HG02642 (cell line): ENCODE results near the gene NAA38.
"Not testable (repeated sequence)": the region's sequence is repeated elsewhere in the genome, so short reads cannot be mapped to it uniquely, and the experiment has no call there.

Experiments
- ATAC-seq: cut with Tn5 transposase; IDR thresholded peaks from one replicate; pipeline ENCODE4 v1.9.1; 2021; ENCODE audit warnings: mild to moderate bottlenecking; ENCODE audit not compliant: unreplicated experiment, poor library complexity

Gene NAA38

GRCh38 chr17:7831233-7831632 is 26.1 kb downstream of the NAA38 start:
- ATAC-seq, result no peak

GRCh38 chr17:7830616-7831015 is 26.7 kb downstream of the NAA38 start:
- ATAC-seq, result no peak

GRCh38 chr17:7825206-7825990 is 32.0 kb downstream of the NAA38 start:
- ATAC-seq, result no peak

- ATAC-seq, result no peak
These were observed 33.1 kb downstream of the NAA38 start for GRCh38 chr17:7824021-7824924.

- no peak for ATAC-seq
These were observed 33.8 kb downstream of the NAA38 start for GRCh38 chr17:7823581-7824001.

GRCh38 chr17:7822126-7822525 is 35.2 kb downstream of the NAA38 start:
- no peak for ATAC-seq

- no peak for ATAC-seq
These were observed 37.1 kb downstream of the NAA38 start for GRCh38 chr17:7820231-7820630.

GRCh38 chr17:7818746-7819645 is 38.4 kb downstream of the NAA38 start:
- no peak for ATAC-seq

- ATAC-seq, result no peak
These were observed 39.3 kb downstream of the NAA38 start for GRCh38 chr17:7818026-7818425.

- ATAC-seq, result no peak
These were observed 39.8 kb downstream of the NAA38 start for GRCh38 chr17:7817643-7817964.

GRCh38 chr17:7816926-7817642 is 40.3 kb downstream of the NAA38 start:
- ATAC-seq, result no peak

- ATAC-seq, result no peak
These were observed 42.4 kb downstream of the NAA38 start for GRCh38 chr17:7814969-7815368.

GRCh38 chr17:7811251-7811650 is 46.1 kb downstream of the NAA38 start:
- ATAC-seq, result no peak

GRCh38 chr17:7809791-7810343 is 47.5 kb downstream of the NAA38 start:
- ATAC-seq, result not testable (repeated sequence)

- ATAC-seq, result no peak
These were observed 48.1 kb downstream of the NAA38 start for GRCh38 chr17:7809086-7809790.

GRCh38 chr17:7807206-7807605 is 50.2 kb downstream of the NAA38 start:
- no peak for ATAC-seq
